Neural cell (in vitro differentiated cells): ENCODE data around the gene PIGQ.

Experiments used
- POLR2AphosphoS5 ChIP-seq: IDR thresholded peaks from 2 replicates; pipeline ENCODE4 v1.6.1; 2012
- TF ChIP-seq, protein P1 (sequence below): IDR thresholded peaks from 2 replicates; pipeline ENCODE4 v1.6.1; 2012; ENCODE audit warnings: borderline replicate concordance
- TF ChIP-seq, protein P2 (sequence below): fragments of 450-650 bp; IDR thresholded peaks from 2 replicates; pipeline ENCODE4 v1.5.1; 2014; ENCODE audit warnings: antibody characterized with exemption, mild to moderate bottlenecking, moderate library complexity; ENCODE audit not compliant: poor library complexity, severe bottlenecking

DNA sequence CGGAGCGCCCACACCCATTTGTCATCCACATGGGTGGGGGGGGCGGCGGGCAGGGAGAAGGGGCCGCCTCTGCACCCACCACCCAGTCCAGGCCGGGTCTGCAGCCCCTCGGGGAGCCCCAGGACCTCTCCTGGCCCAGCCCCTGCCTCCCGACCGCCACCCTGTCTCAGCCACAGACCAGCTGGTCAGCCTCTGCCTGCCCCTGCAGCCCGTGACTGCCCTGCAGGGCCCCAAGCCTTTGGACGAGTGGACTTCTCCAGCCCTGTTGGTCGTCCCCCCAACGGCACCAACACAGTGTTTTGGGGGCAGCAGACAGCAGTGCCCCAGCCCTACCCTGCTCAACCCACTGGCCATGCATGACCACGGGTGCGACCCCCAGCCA lies 8.4 kb upstream of the PIGQ start:
- TF ChIP-seq, protein P1, sequence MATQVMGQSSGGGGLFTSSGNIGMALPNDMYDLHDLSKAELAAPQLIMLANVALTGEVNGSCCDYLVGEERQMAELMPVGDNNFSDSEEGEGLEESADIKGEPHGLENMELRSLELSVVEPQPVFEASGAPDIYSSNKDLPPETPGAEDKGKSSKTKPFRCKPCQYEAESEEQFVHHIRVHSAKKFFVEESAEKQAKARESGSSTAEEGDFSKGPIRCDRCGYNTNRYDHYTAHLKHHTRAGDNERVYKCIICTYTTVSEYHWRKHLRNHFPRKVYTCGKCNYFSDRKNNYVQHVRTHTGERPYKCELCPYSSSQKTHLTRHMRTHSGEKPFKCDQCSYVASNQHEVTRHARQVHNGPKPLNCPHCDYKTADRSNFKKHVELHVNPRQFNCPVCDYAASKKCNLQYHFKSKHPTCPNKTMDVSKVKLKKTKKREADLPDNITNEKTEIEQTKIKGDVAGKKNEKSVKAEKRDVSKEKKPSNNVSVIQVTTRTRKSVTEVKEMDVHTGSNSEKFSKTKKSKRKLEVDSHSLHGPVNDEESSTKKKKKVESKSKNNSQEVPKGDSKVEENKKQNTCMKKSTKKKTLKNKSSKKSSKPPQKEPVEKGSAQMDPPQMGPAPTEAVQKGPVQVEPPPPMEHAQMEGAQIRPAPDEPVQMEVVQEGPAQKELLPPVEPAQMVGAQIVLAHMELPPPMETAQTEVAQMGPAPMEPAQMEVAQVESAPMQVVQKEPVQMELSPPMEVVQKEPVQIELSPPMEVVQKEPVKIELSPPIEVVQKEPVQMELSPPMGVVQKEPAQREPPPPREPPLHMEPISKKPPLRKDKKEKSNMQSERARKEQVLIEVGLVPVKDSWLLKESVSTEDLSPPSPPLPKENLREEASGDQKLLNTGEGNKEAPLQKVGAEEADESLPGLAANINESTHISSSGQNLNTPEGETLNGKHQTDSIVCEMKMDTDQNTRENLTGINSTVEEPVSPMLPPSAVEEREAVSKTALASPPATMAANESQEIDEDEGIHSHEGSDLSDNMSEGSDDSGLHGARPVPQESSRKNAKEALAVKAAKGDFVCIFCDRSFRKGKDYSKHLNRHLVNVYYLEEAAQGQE, result no peak
- TF ChIP-seq, protein P2, sequence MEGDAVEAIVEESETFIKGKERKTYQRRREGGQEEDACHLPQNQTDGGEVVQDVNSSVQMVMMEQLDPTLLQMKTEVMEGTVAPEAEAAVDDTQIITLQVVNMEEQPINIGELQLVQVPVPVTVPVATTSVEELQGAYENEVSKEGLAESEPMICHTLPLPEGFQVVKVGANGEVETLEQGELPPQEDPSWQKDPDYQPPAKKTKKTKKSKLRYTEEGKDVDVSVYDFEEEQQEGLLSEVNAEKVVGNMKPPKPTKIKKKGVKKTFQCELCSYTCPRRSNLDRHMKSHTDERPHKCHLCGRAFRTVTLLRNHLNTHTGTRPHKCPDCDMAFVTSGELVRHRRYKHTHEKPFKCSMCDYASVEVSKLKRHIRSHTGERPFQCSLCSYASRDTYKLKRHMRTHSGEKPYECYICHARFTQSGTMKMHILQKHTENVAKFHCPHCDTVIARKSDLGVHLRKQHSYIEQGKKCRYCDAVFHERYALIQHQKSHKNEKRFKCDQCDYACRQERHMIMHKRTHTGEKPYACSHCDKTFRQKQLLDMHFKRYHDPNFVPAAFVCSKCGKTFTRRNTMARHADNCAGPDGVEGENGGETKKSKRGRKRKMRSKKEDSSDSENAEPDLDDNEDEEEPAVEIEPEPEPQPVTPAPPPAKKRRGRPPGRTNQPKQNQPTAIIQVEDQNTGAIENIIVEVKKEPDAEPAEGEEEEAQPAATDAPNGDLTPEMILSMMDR, result no peak
- TF ChIP-seq POLR2AphosphoS5, result no peak
